B cell (primary cell): ENCODE results near the gene SLC25A26.

Experiments
- CTCF ChIP-seq: fragments of 200-600 bp; IDR thresholded peaks from one replicate; pipeline ENCODE4 v1.8.0; 2022; ENCODE audit warnings: antibody characterized with exemption, mild to moderate bottlenecking
- EZH2 ChIP-seq: IDR thresholded peaks from 2 replicates; pipeline ENCODE4 v1.6.1; 2012; ENCODE audit warnings: borderline replicate concordance, low read depth, mild to moderate bottlenecking, moderate library complexity, low read length; ENCODE audit not compliant: insufficient read depth, poor library complexity, severe bottlenecking

GRCh38 chr3:66314455-66314854 lies 93.7 kb downstream of the SLC25A26 start:
- no peak for TF ChIP-seq CTCF
- no peak for TF ChIP-seq EZH2
